Osteoblast (primary cell): Measurements from ENCODE around the gene SCG5. TPM values are rescaled to one million over a fixed set of nuclear protein-coding genes. Genes with fewer than 3 reads are reported as not detected.
A peak's percentile ranks its signal among the peaks of the same experiment; 100 is the strongest.
"Not testable (repeated sequence)": the region's sequence is repeated elsewhere in the genome, so short reads cannot be mapped to it uniquely, and the experiment has no call there.

Experiments
- DNase-seq: peaks from one replicate; pipeline ENCODE4 v3.0.0; 2011; ENCODE audit warnings: low spot score, mixed read lengths; ENCODE audit not compliant: insufficient read length; ENCODE audit errors: missing footprints
- H2AFZ ChIP-seq: 2 replicates; pipeline ENCODE4 v1.6.0; 2011; ENCODE audit warnings: mild to moderate bottlenecking, low read length
- H3K27ac ChIP-seq: 2 replicates; pipeline ENCODE4 v1.5.1; 2011; ENCODE audit warnings: mild to moderate bottlenecking, low read depth, low read length, moderate library complexity
- H3K27me3 ChIP-seq: 2 replicates; pipeline ENCODE4 v1.6.0; 2012; ENCODE audit warnings: mild to moderate bottlenecking, control low read depth, inconsistent platforms, low read length, moderate library complexity; ENCODE audit not compliant: insufficient read depth
- H3K36me3 ChIP-seq: 2 replicates; pipeline ENCODE4 v1.5.1; 2011; ENCODE audit warnings: mild to moderate bottlenecking, low read length, control low read depth, moderate library complexity; ENCODE audit not compliant: insufficient read depth
- H3K4me1 ChIP-seq: 2 replicates; pipeline ENCODE4 v1.5.1; 2011; ENCODE audit warnings: mild to moderate bottlenecking, low read length, control low read depth, moderate library complexity; ENCODE audit not compliant: insufficient read depth
- H3K4me2 ChIP-seq: 2 replicates; pipeline ENCODE4 v1.6.0; 2011; ENCODE audit warnings: mild to moderate bottlenecking, low read length; ENCODE audit not compliant: insufficient read depth
- H3K4me3 ChIP-seq: fragments of 200-600 bp; sonication (generic); 3 replicates; pipeline ENCODE4 v1.5.1; 2012; ENCODE audit warnings: mild to moderate bottlenecking, low read length, inconsistent platforms; ENCODE audit not compliant: insufficient read depth
- H3K79me2 ChIP-seq: 2 replicates; pipeline ENCODE4 v1.6.0; 2012; ENCODE audit warnings: mild to moderate bottlenecking, low read length, control low read depth, inconsistent platforms; ENCODE audit not compliant: insufficient read depth
- H3K9me3 ChIP-seq: 2 replicates; pipeline ENCODE4 v1.5.1; 2011; ENCODE audit warnings: low read depth, low read length, control low read depth
- H4K20me1 ChIP-seq: 2 replicates; pipeline ENCODE4 v1.6.0; 2012; ENCODE audit warnings: mild to moderate bottlenecking, low read length, control low read depth; ENCODE audit not compliant: insufficient read depth
- CTCF ChIP-seq: IDR thresholded peaks from 2 replicates; pipeline ENCODE4 v1.5.1; 2011; ENCODE audit warnings: mild to moderate bottlenecking, low read depth, low read length, moderate library complexity; ENCODE audit errors: extremely low read depth
- total RNA-seq: library from RNA; depleted of rRNA; stranded (reverse); fragments of >200 nt; gene quantifications from 2 replicates; pipeline ENCODE4 v1.2.3, GENCODE V29; 2012

SCG5 gene
- 6.8 and 9.0 TPM in 2 replicates for total RNA-seq

GRCh38 chr15:32641517-32642059 is at the start of gene SCG5:
Gene SCG5, plus strand, starts transcription at chr15:32641710. Its CDS starts 1,883 bp downstream, at chr15:32643593.
- H4K20me1 ChIP-seq = no peaks in the 10 kb centered on the region
- no peak within 1 kb of the TSS for H3K27ac ChIP-seq
- peak within 1 kb of the TSS; percentile 65 for H3K4me3 ChIP-seq
- H3K9me3 ChIP-seq = no peaks in the 10 kb centered on the region
- H2AFZ ChIP-seq = peak within 1 kb of the TSS; percentile 90
- peaks cover 3% of the 10 kb centered on the region for H3K79me2 ChIP-seq
- DNase-seq = peak; percentile 50
- no peaks in the 10 kb centered on the region for H3K4me1 ChIP-seq
- no peaks in the 10 kb centered on the region for H3K27me3 ChIP-seq
- peak within 1 kb of the TSS; percentile 67 for H3K4me2 ChIP-seq
- no peak for TF ChIP-seq CTCF
- H3K36me3 ChIP-seq = peaks cover 27% of the 10 kb centered on the region

GRCh38 chr15:32593151-32593550 is 48.4 kb upstream of the SCG5 start, which contains the start of gene GOLGA8N:
Gene GOLGA8N, plus strand, starts transcription at chr15:32593456.
- H2AFZ ChIP-seq, H3K4me3 ChIP-seq, H3K27ac ChIP-seq, H3K9me3 ChIP-seq, H3K4me2 ChIP-seq, H3K4me1 ChIP-seq, H3K79me2 ChIP-seq, H3K36me3 ChIP-seq, DNase-seq, H4K20me1 ChIP-seq, H3K27me3 ChIP-seq: not testable (repeated sequence)

- H3K27me3 ChIP-seq, H3K4me1 ChIP-seq, H3K79me2 ChIP-seq, H3K4me2 ChIP-seq, H3K4me3 ChIP-seq, DNase-seq, H4K20me1 ChIP-seq, H3K9me3 ChIP-seq, H3K36me3 ChIP-seq, H3K27ac ChIP-seq, H2AFZ ChIP-seq: not testable (repeated sequence)
Observed at GRCh38 chr15:32609518-32609917, 32.0 kb upstream of the SCG5 start.

GRCh38 chr15:32610719-32611118 is 30.8 kb upstream of the SCG5 start:
- DNase-seq, H3K4me3 ChIP-seq, H3K4me1 ChIP-seq, H3K79me2 ChIP-seq, H2AFZ ChIP-seq, H3K9me3 ChIP-seq, H4K20me1 ChIP-seq, H3K36me3 ChIP-seq, H3K4me2 ChIP-seq, H3K27me3 ChIP-seq, H3K27ac ChIP-seq: not testable (repeated sequence)

- peaks cover 37% of the 10 kb centered on the region for H3K79me2 ChIP-seq
- peak overlapping the region; percentile 78 for H3K4me3 ChIP-seq
- not testable (repeated sequence) for H3K4me1 ChIP-seq, H3K36me3 ChIP-seq, H3K27me3 ChIP-seq, DNase-seq, H3K9me3 ChIP-seq, H4K20me1 ChIP-seq
- peak overlapping the region; percentile 79 for H3K4me2 ChIP-seq
- H2AFZ ChIP-seq = peak overlapping the region; percentile 83
- H3K27ac ChIP-seq = peak overlapping the region; percentile 91
Observed at GRCh38 chr15:32614712-32615050, 26.8 kb upstream of the SCG5 start.

GRCh38 chr15:32615051-32615870 is 26.2 kb upstream of the SCG5 start, which contains the start of gene ARHGAP11A:
Gene ARHGAP11A, plus strand, starts transcription at chr15:32615504. Its CDS starts 708 bp downstream, at chr15:32616212.
- H3K36me3 ChIP-seq, H3K4me1 ChIP-seq, H3K9me3 ChIP-seq: not testable (repeated sequence)

GRCh38 chr15:32615871-32616426 is 25.6 kb upstream of the SCG5 start:
- Histone ChIP-seq H3K4me2 (peak overlapping the region; percentile 76), H3K27ac (peak overlapping the region; percentile 60), H3K79me2 (peaks cover 42% of the 10 kb centered on the region), H3K4me3 (peak overlapping the region; percentile 78), H2AFZ (peak overlapping the region; percentile 77)
- H4K20me1 ChIP-seq, H3K36me3 ChIP-seq, H3K27me3 ChIP-seq, H3K9me3 ChIP-seq, H3K4me1 ChIP-seq, DNase-seq: not testable (repeated sequence)

More at GRCh38 chr15:32615051-32615870, 26.2 kb upstream of the SCG5 start, which contains the start of gene ARHGAP11A:
- not testable (repeated sequence) for H3K27me3 ChIP-seq, H4K20me1 ChIP-seq, DNase-seq
- Histone ChIP-seq H2AFZ (peak within 1 kb of the TSS; percentile 83), H3K4me3 (peak within 1 kb of the TSS; percentile 78), H3K79me2 (peaks cover 39% of the 10 kb centered on the region), H3K4me2 (peak within 1 kb of the TSS; percentile 79), H3K27ac (peak within 1 kb of the TSS; percentile 91)
